ENCODE data around the gene NANOS1. TPM values are rescaled to one million over a fixed set of nuclear protein-coding genes. Genes with fewer than 3 reads are reported as not detected.
"Not testable (repeated sequence)": the region's sequence is repeated elsewhere in the genome, so short reads cannot be mapped to it uniquely, and the experiment has no call there.

NANOS1 gene
- total RNA-seq, 4 donors from 2014 or later = 16.5 to 25.0 (median 20.4) TPM

- peak overlapping the region; percentile 79 to 99 (median 94) for H3K27ac ChIP-seq
- H3K4me3 ChIP-seq (replicated peaks in 1 of 3) = no peak overlapping the region
- H3K9me3 ChIP-seq = no peaks in the 10 kb centered on the region
- TF ChIP-seq POLR2A (IDR thresholded peaks at IDR 0.05) = no peak
- TF ChIP-seq, protein P1, sequence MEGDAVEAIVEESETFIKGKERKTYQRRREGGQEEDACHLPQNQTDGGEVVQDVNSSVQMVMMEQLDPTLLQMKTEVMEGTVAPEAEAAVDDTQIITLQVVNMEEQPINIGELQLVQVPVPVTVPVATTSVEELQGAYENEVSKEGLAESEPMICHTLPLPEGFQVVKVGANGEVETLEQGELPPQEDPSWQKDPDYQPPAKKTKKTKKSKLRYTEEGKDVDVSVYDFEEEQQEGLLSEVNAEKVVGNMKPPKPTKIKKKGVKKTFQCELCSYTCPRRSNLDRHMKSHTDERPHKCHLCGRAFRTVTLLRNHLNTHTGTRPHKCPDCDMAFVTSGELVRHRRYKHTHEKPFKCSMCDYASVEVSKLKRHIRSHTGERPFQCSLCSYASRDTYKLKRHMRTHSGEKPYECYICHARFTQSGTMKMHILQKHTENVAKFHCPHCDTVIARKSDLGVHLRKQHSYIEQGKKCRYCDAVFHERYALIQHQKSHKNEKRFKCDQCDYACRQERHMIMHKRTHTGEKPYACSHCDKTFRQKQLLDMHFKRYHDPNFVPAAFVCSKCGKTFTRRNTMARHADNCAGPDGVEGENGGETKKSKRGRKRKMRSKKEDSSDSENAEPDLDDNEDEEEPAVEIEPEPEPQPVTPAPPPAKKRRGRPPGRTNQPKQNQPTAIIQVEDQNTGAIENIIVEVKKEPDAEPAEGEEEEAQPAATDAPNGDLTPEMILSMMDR (IDR thresholded peaks at IDR 0.05) = peak in 3 of 6 experiments; percentile 21 to 31 (median 23)
- H3K4me1 ChIP-seq = peaks cover 18 to 41% of the 10 kb centered on the region in 2 donors
- peak; percentile 100 for DNase-seq
- WGBS, 2 donors = 0 to 3% methylated on average over 1 to 7 of the region's 7 CpGs
- intact Hi-C loops (cut with DNase I) = no loop called here
- H3K36me3 ChIP-seq = no peaks in the 10 kb centered on the region
- H3K27me3 ChIP-seq = no peaks in the 10 kb centered on the region
Measured at GRCh38 chr10:119025336-119025735, 4.2 kb upstream of the NANOS1 start.

- peaks cover 20 to 41% of the 10 kb centered on the region in 2 donors for H3K4me1 ChIP-seq
- peak; percentile 93 for DNase-seq
- 29 to 49% methylated on average over 5 to 7 of the region's 7 CpGs for WGBS, 2 donors
- H3K27me3 ChIP-seq = no peaks in the 10 kb centered on the region
- no peaks in the 10 kb centered on the region for H3K36me3 ChIP-seq
- H3K9me3 ChIP-seq = no peaks in the 10 kb centered on the region
- H3K4me3 ChIP-seq (replicated peaks in 1 of 3) = no peak overlapping the region
- intact Hi-C loops (cut with DNase I) = no loop called here
- TF ChIP-seq POLR2A (IDR thresholded peaks at IDR 0.05) = no peak
- TF ChIP-seq, protein P1 (IDR thresholded peaks at IDR 0.05) = no peak
- peak overlapping the region; percentile 79 to 99 (median 94) for H3K27ac ChIP-seq
Measured at GRCh38 chr10:119025776-119026175, 3.7 kb upstream of the NANOS1 start.

DNA sequence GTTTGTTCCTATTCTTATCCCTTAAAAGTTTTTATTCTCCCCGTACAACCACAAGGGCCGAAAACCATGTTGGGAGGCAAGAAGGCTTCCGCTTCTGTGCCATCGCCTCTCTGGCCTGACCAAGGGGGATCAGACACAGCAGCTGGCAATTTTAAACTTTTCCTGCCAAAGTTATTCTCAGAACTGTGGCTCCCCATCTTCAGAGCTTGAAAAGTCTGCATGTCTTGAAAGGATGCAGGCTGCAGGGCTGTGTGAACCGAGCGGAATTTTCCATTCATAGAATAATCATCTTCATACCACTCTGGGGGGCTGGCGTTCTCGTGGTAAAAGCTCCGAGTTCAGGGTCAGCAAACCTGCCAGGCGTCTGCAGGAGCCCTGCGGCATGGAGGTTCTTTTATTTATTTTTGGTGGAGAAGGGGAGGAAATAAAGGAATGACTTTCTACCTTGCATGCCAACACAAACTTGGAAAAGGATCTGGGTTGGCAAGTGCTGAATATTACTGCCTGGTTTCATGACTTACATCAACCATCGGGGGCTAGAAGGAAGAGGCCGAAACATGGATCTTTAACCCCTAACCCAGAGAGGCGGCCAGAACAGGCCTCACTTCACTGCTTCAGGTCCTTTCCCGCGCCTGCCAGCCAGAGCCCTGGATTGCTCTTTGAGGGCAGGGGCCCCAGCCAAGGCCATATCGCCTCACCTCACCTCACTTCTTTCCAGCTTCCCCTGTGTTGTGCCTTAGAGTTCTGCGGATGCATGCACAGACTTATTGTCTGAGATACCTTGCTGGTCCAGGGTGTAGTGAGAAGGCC is 3.0 kb upstream of the NANOS1 start:
- DNase-seq = peak in 1 of 2 donors; percentile 40
- Histone ChIP-seq H3K4me1 (peaks cover 27 to 41% of the 10 kb centered on the region in 2 donors), H3K4me3 (replicated peaks in 1 of 3) (no peak overlapping the region), H3K27ac (peak overlapping the region; percentile 79 to 99 (median 94)), H3K9me3 (no peaks in the 10 kb centered on the region), H3K36me3 (no peaks in the 10 kb centered on the region), H3K27me3 (no peaks in the 10 kb centered on the region)
- WGBS, 2 donors = 51 to 64% methylated on average over 18 of the region's 18 CpGs
- no peak for TF ChIP-seq POLR2A (IDR thresholded peaks at IDR 0.05)
- TF ChIP-seq, protein P1 (IDR thresholded peaks at IDR 0.05) = no peak
- intact Hi-C loops (cut with DNase I) = no loop called here

DNA sequence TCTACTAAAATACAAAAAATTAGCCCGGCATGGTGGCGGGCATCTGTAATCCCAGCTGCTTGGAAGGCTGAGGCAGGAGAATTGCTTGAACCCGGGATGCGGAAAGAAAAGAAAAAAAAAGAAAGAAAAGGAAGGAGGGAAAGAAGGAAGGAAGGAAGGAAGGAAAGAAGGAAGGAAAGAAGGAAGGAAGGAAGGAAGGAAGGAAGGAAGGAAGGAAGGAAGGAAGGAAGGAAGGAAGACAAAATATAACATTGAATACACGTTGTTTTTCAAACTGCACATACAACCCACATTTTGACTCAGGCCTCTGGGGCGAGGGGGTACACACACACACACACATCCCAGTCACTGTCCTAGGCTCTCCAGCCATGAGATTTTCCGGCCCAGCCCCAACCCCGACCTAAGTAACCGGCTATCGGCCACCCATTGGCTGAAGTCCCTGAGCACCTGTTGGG is 1.0 kb upstream of the NANOS1 start:
- H3K36me3 ChIP-seq; intact Hi-C loops (cut with DNase I); H3K4me3 ChIP-seq (replicated peaks in 1 of 3); DNase-seq; H3K27me3 ChIP-seq; H3K9me3 ChIP-seq: not testable (repeated sequence)
- Histone ChIP-seq H3K4me1 (peaks cover 35 to 36% of the 10 kb centered on the region in 2 donors), H3K27ac (peak overlapping the region in 2 of 3 donors; percentile 69 to 75)
- WGBS, 2 donors = 73 to 75% methylated on average over 9 to 10 of the region's 10 CpGs

DNA sequence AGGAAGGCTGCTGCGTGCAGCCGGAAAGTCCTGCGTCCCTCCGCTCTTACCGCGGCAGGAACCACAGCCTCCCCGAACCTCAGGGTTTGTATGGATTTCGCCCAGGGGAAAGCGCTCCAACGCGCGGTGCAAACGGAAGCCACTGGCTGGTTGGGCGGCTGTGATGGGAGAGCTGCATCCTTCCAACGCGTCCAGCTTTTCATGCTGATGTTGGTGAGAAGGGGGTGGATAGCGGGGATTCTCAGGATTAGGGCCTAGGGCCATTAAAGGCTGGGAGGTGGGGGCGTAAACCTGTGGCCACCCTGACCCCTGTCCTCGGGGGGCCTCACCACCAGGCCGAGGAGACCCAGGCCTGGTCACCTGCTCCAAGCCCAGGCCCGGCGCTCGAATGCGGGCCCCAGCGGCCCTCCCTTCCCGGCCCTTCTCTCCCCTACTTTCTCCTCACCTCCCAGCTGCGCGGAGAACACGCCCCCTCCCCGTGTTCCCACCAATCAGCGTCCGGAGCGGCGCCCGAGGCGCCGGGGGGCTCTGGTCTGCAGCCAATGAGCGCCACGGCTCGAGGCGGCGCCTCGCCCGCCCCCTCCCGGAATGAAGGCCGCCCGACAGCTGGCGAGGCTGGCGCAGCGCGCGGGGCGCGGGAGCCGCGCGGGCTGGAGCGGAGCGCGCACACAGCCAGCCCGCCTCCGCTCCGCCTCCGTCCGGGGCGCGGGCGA is 458 bp upstream of the NANOS1 start:
- H3K9me3 ChIP-seq = no peaks in the 10 kb centered on the region
- intact Hi-C loops (cut with DNase I) = no loop called here
- no peak for TF ChIP-seq POLR2A (IDR thresholded peaks at IDR 0.05)
- TF ChIP-seq, protein P1 (IDR thresholded peaks at IDR 0.05) = peak in 3 of 6 experiments; percentile 14 to 34 (median 28)
- H3K27ac ChIP-seq = peak overlapping the region; percentile 69 to 77 (median 75)
- peaks cover 33 to 36% of the 10 kb centered on the region in 2 donors for H3K4me1 ChIP-seq
- peak overlapping the region in 1 of 3 donors; percentile 25 for H3K4me3 ChIP-seq (replicated peaks in 1 of 3)
- H3K27me3 ChIP-seq = no peaks in the 10 kb centered on the region
- H3K36me3 ChIP-seq = peaks cover 7 to 10% of the 10 kb centered on the region in 2 donors
- peak; percentile 93 for DNase-seq
- WGBS, 2 donors = 29 to 39% methylated on average over 16 to 25 of the region's 68 CpGs
